ENCODE data around the gene TMEM109.

TMEM109 gene

GRCh38 chr11:60912223-60912850 lies 1.6 kb upstream of the TMEM109 start:
- no peak for TF ChIP-seq CTCF (IDR thresholded peaks at IDR 0.05; ENCODE audit: low read length, missing control alignments)
- H3K4me3 ChIP-seq (replicated peaks; ENCODE audit: low read depth, low read length) = no peak overlapping the region
- DNase-seq (ENCODE audit: low read depth) = no peak

GRCh38 chr11:60912851-60913528 lies 968 bp upstream of the TMEM109 start:
- H3K4me3 ChIP-seq (replicated peaks; ENCODE audit: low read depth, low read length) = peak overlapping the region; percentile 84

GRCh38 chr11:60914633-60915247 lies 782 bp downstream of the TMEM109 start:
- peak overlapping the region; percentile 84 for H3K4me3 ChIP-seq (replicated peaks; ENCODE audit: low read depth, low read length)
- peak; percentile 26 for DNase-seq (ENCODE audit: low read depth)
- no peak for TF ChIP-seq CTCF (IDR thresholded peaks at IDR 0.05; ENCODE audit: low read length, missing control alignments)

More at GRCh38 chr11:60912851-60913528, 968 bp upstream of the TMEM109 start:
- no peak for TF ChIP-seq CTCF (IDR thresholded peaks at IDR 0.05; ENCODE audit: low read length, missing control alignments)
- no peak for DNase-seq (ENCODE audit: low read depth)

GRCh38 chr11:60915248-60915914 lies 1.4 kb downstream of the TMEM109 start:
- peak; percentile 32 for TF ChIP-seq CTCF (IDR thresholded peaks at IDR 0.05; ENCODE audit: low read length, missing control alignments)
- DNase-seq (ENCODE audit: low read depth) = peak; percentile 56

GRCh38 chr11:60916669-60917206 lies 2.8 kb downstream of the TMEM109 start:
- TF ChIP-seq CTCF (IDR thresholded peaks at IDR 0.05; ENCODE audit: low read length, missing control alignments) = no peak

More at GRCh38 chr11:60915248-60915914, 1.4 kb downstream of the TMEM109 start:
- H3K4me3 ChIP-seq (replicated peaks; ENCODE audit: low read depth, low read length) = peak overlapping the region; percentile 84

GRCh38 chr11:60917267-60917666 lies 3.3 kb downstream of the TMEM109 start:
- DNase-seq (ENCODE audit: low read depth) = no peak
- no peak overlapping the region for H3K4me3 ChIP-seq (replicated peaks; ENCODE audit: low read depth, low read length)
- no peak for TF ChIP-seq CTCF (IDR thresholded peaks at IDR 0.05; ENCODE audit: low read length, missing control alignments)

More at GRCh38 chr11:60916669-60917206, 2.8 kb downstream of the TMEM109 start:
- H3K4me3 ChIP-seq (replicated peaks; ENCODE audit: low read depth, low read length) = no peak overlapping the region
- DNase-seq (ENCODE audit: low read depth) = no peak

Data from fibroblast of pulmonary artery (primary cell).